SK-N-SH (cell line): ENCODE measurements around the gene MAMLD1. TPM values are rescaled to one million over a fixed set of nuclear protein-coding genes. Genes with fewer than 3 reads are reported as not detected.

ENCODE experiments used
- CTCF ChIA-PET: fragments of 300-600, 350-600 bp; formaldehyde crosslinking; extraction: SDS; loops from one replicate; lab custom pipeline; 2021; lab: Yijun Ruan, JAX
- POLR2A ChIA-PET: fragments of 350-600 bp; sonication (Branson Sonifier 250); formaldehyde crosslinking; extraction: SDS; loops from one replicate; lab custom pipeline; 2020; ENCODE audit warnings: antibody characterized with exemption, inconsistent platforms; lab: Yijun Ruan, JAX
- DNase-seq: peaks from one replicate; pipeline ENCODE4 v3.0.0; 2012
- H2AFZ ChIP-seq: fragments of 200-600 bp; sonication (generic); 2 replicates; pipeline ENCODE4 v1.8.1; 2016; ENCODE audit warnings: antibody characterized with exemption, mild to moderate bottlenecking, low read depth
- H3F3A ChIP-seq: fragments of 200-600 bp; sonication (generic); replicated peaks from 2 replicates; pipeline ENCODE3; 2016; ENCODE audit warnings: antibody characterized with exemption, mild to moderate bottlenecking; ENCODE audit not compliant: insufficient read depth
- H3K27ac ChIP-seq, 2 experiments: fragments of 200-500 bp in 1 of 2; fragments of 200-600 bp in 1 of 2; sonication (Bioruptor generic) in 1 of 2; sonication (generic), shearing (Covaris generic) in 1 of 2; 2 replicates each; pipeline versions ENCODE4 v1.5.1 to v1.6.1; 2014 to 2016; ENCODE audit warnings: low read depth in 2 of 2, inconsistent platforms in 1 of 2, low read length in 1 of 2, mild to moderate bottlenecking in 1 of 2, mixed read lengths in 1 of 2
- H3K27me3 ChIP-seq: fragments of 200-600 bp; sonication (generic), shearing (Covaris generic); 2 replicates; pipeline ENCODE4 v1.6.1; 2016; ENCODE audit warnings: mixed run types; ENCODE audit not compliant: insufficient read depth
- H3K36me3 ChIP-seq, 2 experiments: fragments of 200-500 bp in 1 of 2; fragments of 200-600 bp in 1 of 2; sonication (Bioruptor generic) in 1 of 2; sonication (generic) in 1 of 2; replicated peaks in 1 of 2; 2 replicates each; pipeline versions ENCODE3 to v1.5.1; 2014 to 2016; ENCODE audit warnings: low read length in 1 of 2, mild to moderate bottlenecking in 1 of 2; ENCODE audit not compliant: insufficient read depth in 2 of 2, control insufficient read depth in 1 of 2
- H3K4me1 ChIP-seq, 2 experiments: fragments of 200-500 bp in 1 of 2; fragments of 200-600 bp in 1 of 2; sonication (Bioruptor generic) in 1 of 2; sonication (generic), shearing (Covaris generic) in 1 of 2; 2 replicates each; pipeline versions ENCODE4 v1.5.1 to v1.6.1; 2014 to 2016; ENCODE audit warnings: low read depth in 1 of 2, low read length in 1 of 2, mixed run types in 1 of 2; ENCODE audit not compliant: insufficient read depth in 2 of 2, control insufficient read depth in 1 of 2
- H3K4me2 ChIP-seq: fragments of 200-600 bp; sonication (generic), shearing (Covaris generic); 2 replicates; pipeline ENCODE4 v1.6.1; 2017; ENCODE audit warnings: mixed run types
- H3K4me3 ChIP-seq, 2 experiments: fragments of 200-500 bp in 1 of 2; fragments of 200-600 bp in 1 of 2; sonication (Bioruptor generic) in 1 of 2; sonication (generic), shearing (Covaris generic) in 1 of 2; 2 replicates each; pipeline versions ENCODE4 v1.5.1 to v1.8.1; 2014 to 2016; ENCODE audit warnings: low read depth in 2 of 2, inconsistent platforms in 1 of 2, low read length in 1 of 2, mild to moderate bottlenecking in 1 of 2, mixed read lengths in 1 of 2, moderate library complexity in 1 of 2
- H3K79me2 ChIP-seq: fragments of 200-600 bp; sonication (generic); 2 replicates; pipeline ENCODE4 v1.8.1; 2017; ENCODE audit warnings: mild to moderate bottlenecking; ENCODE audit not compliant: insufficient read depth
- H3K9ac ChIP-seq: fragments of 200-600 bp; sonication (generic); 2 replicates; pipeline ENCODE4 v1.6.1; 2017; ENCODE audit warnings: mixed run types
- H3K9me2 ChIP-seq: fragments of 200-600 bp; sonication (generic); 2 replicates; pipeline ENCODE4 v1.6.1; 2017; ENCODE audit warnings: mixed run types
- H3K9me3 ChIP-seq: fragments of 200-600 bp; sonication (generic); 2 replicates; pipeline ENCODE4 v1.6.1; 2017; ENCODE audit warnings: mixed run types, mild to moderate bottlenecking, moderate library complexity
- H4K20me1 ChIP-seq: fragments of 200-600 bp; sonication (generic); 2 replicates; pipeline ENCODE4 v1.6.1; 2017; ENCODE audit warnings: mild to moderate bottlenecking, mixed run types; ENCODE audit not compliant: insufficient read depth
- FOSL2 ChIP-seq: IDR thresholded peaks from 2 replicates; pipeline ENCODE4 v1.4.0; 2012; ENCODE audit warnings: low read depth, mild to moderate bottlenecking, moderate library complexity, borderline replicate concordance
- FOXM1 ChIP-seq: IDR thresholded peaks from 2 replicates; pipeline ENCODE4 v1.4.0; 2012; ENCODE audit warnings: low read depth, mild to moderate bottlenecking
- GABPA ChIP-seq: IDR thresholded peaks from 2 replicates; pipeline ENCODE4 v1.4.0; 2012; ENCODE audit warnings: low read depth, mild to moderate bottlenecking
- GATA2 ChIP-seq: sonication (generic); formaldehyde crosslinking; IDR thresholded peaks from 2 replicates; pipeline ENCODE4 v1.5.0; 2020; ENCODE audit warnings: mild to moderate bottlenecking, missing genetic modification reagents
- IRF3 ChIP-seq: fragments of 150-350 bp; IDR thresholded peaks from 2 replicates; pipeline ENCODE4 v1.6.1; 2016; ENCODE audit warnings: mild to moderate bottlenecking, low read depth, low read length
- JUND ChIP-seq: IDR thresholded peaks from 2 replicates; pipeline ENCODE4 v1.4.0; 2012
- MXI1 ChIP-seq: IDR thresholded peaks from 2 replicates; pipeline ENCODE4 v1.6.1; 2012; ENCODE audit warnings: mild to moderate bottlenecking, low read depth, low read length, improper control_type of control experiment
- NFIC ChIP-seq: IDR thresholded peaks from 2 replicates; pipeline ENCODE4 v1.4.0; 2012; ENCODE audit warnings: borderline replicate concordance
- NRF1 ChIP-seq: IDR thresholded peaks from 2 replicates; pipeline ENCODE4 v1.6.1; 2012; ENCODE audit warnings: low read depth, mild to moderate bottlenecking, low read length
- REST ChIP-seq: IDR thresholded peaks from 2 replicates; pipeline ENCODE4 v1.6.1; 2012; ENCODE audit warnings: mild to moderate bottlenecking, low read depth, low read length, moderate library complexity
- RFX5 ChIP-seq: IDR thresholded peaks from 2 replicates; pipeline ENCODE4 v1.6.1; 2012; ENCODE audit warnings: mild to moderate bottlenecking, improper control_type of control experiment, low read length
- SMC3 ChIP-seq: IDR thresholded peaks from 2 replicates; pipeline ENCODE4 v1.6.1; 2012; ENCODE audit warnings: low read depth, low read length, improper control_type of control experiment
- TAF1 ChIP-seq: IDR thresholded peaks from 2 replicates; pipeline ENCODE4 v1.6.1; 2012; ENCODE audit warnings: low read depth, mild to moderate bottlenecking, low read length, moderate library complexity, borderline replicate concordance
- USF1 ChIP-seq: IDR thresholded peaks from 2 replicates; pipeline ENCODE4 v1.4.0; 2012; ENCODE audit warnings: low read depth, borderline replicate concordance
- USF2 ChIP-seq: fragments of 150-350 bp; IDR thresholded peaks from 2 replicates; pipeline ENCODE4 v1.6.1; 2017; ENCODE audit warnings: antibody characterized with exemption, low read length, low read depth, borderline replicate concordance
- WGBS: methylation state at CpG from one replicate; pipeline ENCODE4 v1.1.6; 2017; ENCODE audit warnings: low lambda C conversion rate; 5-methylcytosine and 5-hydroxymethylcytosine counted together
- polyA plus RNA-seq, 3 experiments: library from polyadenylated mRNA; depleted of rRNA; stranded (reverse); fragments of >200 nt; gene quantifications; 2 replicates each; pipeline ENCODE4 v1.2.3, GENCODE V29; 2012

MAMLD1 gene
- polyA plus RNA-seq, 1 of the 3 experiments (the other 2 are of a cell fraction): 4.4 TPM

- 69% methylated on average over 5 of the region's 14 CpGs for WGBS
- no peak overlapping the region for H3K4me3 ChIP-seq
- POLR2A ChIA-PET: no interaction called here
These were observed 149.4 kb downstream of the MAMLD1 start for GRCh38 chrX:150512461-150512901.

More at GRCh38 chrX:150512461-150512901, 149.4 kb downstream of the MAMLD1 start:
- Histone ChIP-seq H3K4me1 (peaks cover 0 to 4% of the 10 kb centered on the region in 2 experiments; a peak in 1 of 4 replicates), H3K27ac (no peak overlapping the region), H3K79me2 (no peaks in the 10 kb centered on the region), H4K20me1 (no peaks in the 10 kb centered on the region), H3K36me3 (peaks cover 0 to 3% of the 10 kb centered on the region in 2 experiments), H3K9ac (no peak overlapping the region), H3K27me3 (no peaks in the 10 kb centered on the region; the same call in none of the 2 replicates), H3F3A (no peaks in the 10 kb centered on the region), H3K9me2 (no peaks in the 10 kb centered on the region), H3K4me2 (no peak overlapping the region), H3K9me3 (no peaks in the 10 kb centered on the region), H2AFZ (no peak overlapping the region)
- DNase-seq: no peak
- CTCF ChIA-PET: interaction anchor here (1.4 kb wide), 1 partner anchor 11 kb away, joined by 3 read pairs; no protein-coding TSS in a partner anchor
- no peak for TF ChIP-seq JUND
- no peak for TF ChIP-seq MXI1
- TF ChIP-seq NFIC: no peak
- no peak for TF ChIP-seq TAF1
- no peak for TF ChIP-seq SMC3
- no peak for TF ChIP-seq IRF3
- TF ChIP-seq USF1: no peak
- TF ChIP-seq GABPA: no peak
- TF ChIP-seq RFX5: no peak
- no peak for TF ChIP-seq USF2
- TF ChIP-seq NRF1: no peak
- no peak for TF ChIP-seq FOXM1
- no peak for TF ChIP-seq FOSL2
- no peak for TF ChIP-seq GATA2
- TF ChIP-seq REST: no peak
